Mesendoderm (in vitro differentiated cells): ENCODE data around the gene CCM2. TPM values are rescaled to one million over a fixed set of nuclear protein-coding genes. Genes with fewer than 3 reads are reported as not detected.

Source experiments
- DNase-seq: peaks from one replicate; pipeline ENCODE4 v3.0.0; 2013
- H2AK5ac ChIP-seq: 2 replicates; pipeline ENCODE4 v1.6.1; 2013; ENCODE audit warnings: low read length, inconsistent platforms
- H2BK120ac ChIP-seq: 2 replicates; pipeline ENCODE4 v1.6.1; 2013; ENCODE audit warnings: low read depth, mild to moderate bottlenecking, low read length, moderate library complexity, mixed read lengths
- H2BK15ac ChIP-seq: replicated peaks from 2 replicates; pipeline ENCODE4 v1.6.1; 2013; ENCODE audit warnings: low read depth, mild to moderate bottlenecking, moderate library complexity
- H2BK5ac ChIP-seq: 2 replicates; pipeline ENCODE4 v1.6.1; 2013; ENCODE audit warnings: low read length, inconsistent platforms
- H3K18ac ChIP-seq: 2 replicates; pipeline ENCODE4 v1.6.1; 2013; ENCODE audit warnings: mild to moderate bottlenecking, low read length, mixed read lengths
- H3K23ac ChIP-seq: one replicate; pipeline ENCODE4 v1.6.1; 2013; ENCODE audit warnings: low read length
- H3K27ac ChIP-seq: 2 replicates; pipeline ENCODE4 v1.5.1; 2013; ENCODE audit warnings: low read depth, mild to moderate bottlenecking, inconsistent platforms, low read length, moderate library complexity
- H3K27me3 ChIP-seq: 2 replicates; pipeline ENCODE4 v1.6.1; 2013; ENCODE audit warnings: low read length, control low read depth, mild to moderate bottlenecking, inconsistent platforms; ENCODE audit not compliant: insufficient read depth, poor library complexity
- H3K36me3 ChIP-seq: 2 replicates; pipeline ENCODE4 v1.6.1; 2013; ENCODE audit warnings: low read length, inconsistent platforms; ENCODE audit not compliant: control insufficient read depth, insufficient read depth
- H3K4ac ChIP-seq: one replicate; pipeline ENCODE4 v1.6.1; 2013; ENCODE audit warnings: low read depth, mild to moderate bottlenecking, low read length, moderate library complexity
- H3K4me1 ChIP-seq: 2 replicates; pipeline ENCODE4 v1.6.1; 2013; ENCODE audit warnings: low read depth, low read length, inconsistent platforms; ENCODE audit not compliant: control insufficient read depth
- H3K4me2 ChIP-seq: 2 replicates; pipeline ENCODE4 v1.6.1; 2013; ENCODE audit warnings: low read length
- H3K4me3 ChIP-seq: 2 replicates; pipeline ENCODE4 v1.5.1; 2013; ENCODE audit warnings: mild to moderate bottlenecking, low read length
- H3K56ac ChIP-seq: one replicate; pipeline ENCODE4 v1.6.1; 2013; ENCODE audit warnings: low read length
- H3K79me1 ChIP-seq: 2 replicates; pipeline ENCODE4 v1.6.1; 2013; ENCODE audit warnings: low read length, inconsistent platforms
- H3K79me2 ChIP-seq: 2 replicates; pipeline ENCODE4 v1.6.1; 2013; ENCODE audit warnings: mild to moderate bottlenecking, low read length; ENCODE audit not compliant: control insufficient read depth, insufficient read depth
- H3K9ac ChIP-seq: 2 replicates; pipeline ENCODE4 v1.6.1; 2013; ENCODE audit warnings: low read length, inconsistent platforms
- H4K5ac ChIP-seq: one replicate; pipeline ENCODE4 v1.6.1; 2013; ENCODE audit warnings: low read length
- H4K8ac ChIP-seq: one replicate; pipeline ENCODE4 v1.6.1; 2013; ENCODE audit warnings: low read depth, mild to moderate bottlenecking, control low read depth, low read length, moderate library complexity
- WGBS: extraction: QIAGEN DNeasy Blood & Tissue Kit; methylation state at CpG from one replicate; pipeline ENCODE4 v1.1.7; 2013; ENCODE audit warnings: low lambda C conversion rate, missing lambda C conversion rate; ENCODE audit not compliant: insufficient coverage; ENCODE audit errors: extremely low coverage; 5-methylcytosine and 5-hydroxymethylcytosine counted together
- polyA plus RNA-seq, 2 experiments: library from polyadenylated mRNA; stranded (reverse); fragments of 200-250 nt; gene quantifications; one replicate each; pipeline ENCODE4 v1.2.3, GENCODE V29; 2013

The CCM2 gene
- 20.7 TPM for polyA plus RNA-seq (2013, experiment 1 of 2)
- polyA plus RNA-seq (2013, experiment 2 of 2) = 20.4 TPM

- Histone ChIP-seq H3K4me3 (peak within 1 kb of the TSS; percentile 63), H3K27ac (peak within 1 kb of the TSS; percentile 88), H3K79me1 (peaks cover 13% of the 10 kb centered on the region), H2BK120ac (no peak within 1 kb of the TSS), H3K4me1 (peaks cover 3% of the 10 kb centered on the region), H3K4ac (peak within 1 kb of the TSS; percentile 44), H3K56ac (peak within 1 kb of the TSS; percentile 97), H3K18ac (peak within 1 kb of the TSS; percentile 52), H2BK15ac (no peak within 1 kb of the TSS), H3K79me2 (peaks cover 27% of the 10 kb centered on the region), H4K8ac (peak within 1 kb of the TSS; percentile 93), H2BK5ac (no peak within 1 kb of the TSS), H3K36me3 (no peaks in the 10 kb centered on the region), H3K4me2 (peak within 1 kb of the TSS; percentile 87), H3K23ac (no peak within 1 kb of the TSS), H3K27me3 (no peaks in the 10 kb centered on the region), H3K9ac (peak within 1 kb of the TSS; percentile 75), H2AK5ac (no peak within 1 kb of the TSS), H4K5ac (no peak within 1 kb of the TSS)
- no CpG with 5 or more reads among the region's 77 CpGs for WGBS
- peak; percentile 49 for DNase-seq
Measured at GRCh38 chr7:45000093-45001032, at the start of gene CCM2. Gene CCM2, plus strand, starts transcription at chr7:45000201. Its CDS starts 133 bp downstream, at chr7:45000334.

GRCh38 chr7:44953156-44953555, 46.8 kb upstream of the CCM2 start:
- no peak overlapping the region for H3K9ac ChIP-seq
- H3K4me1 ChIP-seq = no peaks in the 10 kb centered on the region
- H2BK15ac ChIP-seq = no peak overlapping the region
- H3K27me3 ChIP-seq = no peaks in the 10 kb centered on the region
- H3K27ac ChIP-seq = no peak overlapping the region
- no peak overlapping the region for H2AK5ac ChIP-seq
- no peak for DNase-seq
- no peak overlapping the region for H4K5ac ChIP-seq
- no peak overlapping the region for H2BK5ac ChIP-seq
- H4K8ac ChIP-seq = no peak overlapping the region
- H3K4me2 ChIP-seq = no peak overlapping the region
- H3K36me3 ChIP-seq = no peaks in the 10 kb centered on the region
- no CpG with 5 or more reads among the region's 2 CpGs for WGBS
- no peak overlapping the region for H2BK120ac ChIP-seq
- no peaks in the 10 kb centered on the region for H3K79me1 ChIP-seq
- no peak overlapping the region for H3K23ac ChIP-seq
- no peak overlapping the region for H3K56ac ChIP-seq
- no peak overlapping the region for H3K4ac ChIP-seq
- H3K79me2 ChIP-seq = no peaks in the 10 kb centered on the region
- no peak overlapping the region for H3K18ac ChIP-seq
- no peak overlapping the region for H3K4me3 ChIP-seq

- Histone ChIP-seq H3K18ac (no peak overlapping the region), H3K27me3 (no peaks in the 10 kb centered on the region), H3K4me1 (no peaks in the 10 kb centered on the region), H3K9ac (no peak overlapping the region), H2BK120ac (no peak overlapping the region), H3K4me3 (no peak overlapping the region), H3K79me2 (no peaks in the 10 kb centered on the region), H3K56ac (no peak overlapping the region), H3K27ac (no peak overlapping the region), H3K23ac (no peak overlapping the region), H4K5ac (no peak overlapping the region), H2AK5ac (no peak overlapping the region), H2BK15ac (no peak overlapping the region), H3K36me3 (no peaks in the 10 kb centered on the region), H3K4me2 (no peak overlapping the region), H3K4ac (no peak overlapping the region), H4K8ac (no peak overlapping the region), H2BK5ac (no peak overlapping the region), H3K79me1 (no peaks in the 10 kb centered on the region)
- no CpG with 5 or more reads among the region's 2 CpGs for WGBS
- no peak for DNase-seq
Measured at GRCh38 chr7:44955733-44956132, 44.3 kb upstream of the CCM2 start.

GRCh38 chr7:44956157-44956766, 43.7 kb upstream of the CCM2 start:
- Histone ChIP-seq H3K27me3 (no peaks in the 10 kb centered on the region), H3K9ac (no peak overlapping the region), H3K79me1 (no peaks in the 10 kb centered on the region), H2BK120ac (no peak overlapping the region), H4K5ac (no peak overlapping the region), H2BK15ac (no peak overlapping the region), H3K23ac (no peak overlapping the region), H3K36me3 (no peaks in the 10 kb centered on the region), H3K4me3 (no peak overlapping the region), H4K8ac (no peak overlapping the region), H3K56ac (no peak overlapping the region), H2BK5ac (no peak overlapping the region), H3K4ac (no peak overlapping the region), H3K4me1 (no peaks in the 10 kb centered on the region), H3K79me2 (no peaks in the 10 kb centered on the region), H3K27ac (no peak overlapping the region), H2AK5ac (no peak overlapping the region), H3K4me2 (no peak overlapping the region), H3K18ac (no peak overlapping the region)
- DNase-seq = no peak
- no CpG with 5 or more reads among the region's 10 CpGs for WGBS

- Histone ChIP-seq H3K18ac (no peak overlapping the region), H3K79me2 (no peaks in the 10 kb centered on the region), H2AK5ac (no peak overlapping the region), H3K4me2 (no peak overlapping the region), H4K8ac (no peak overlapping the region), H2BK5ac (no peak overlapping the region), H2BK15ac (no peak overlapping the region), H3K23ac (no peak overlapping the region), H2BK120ac (no peak overlapping the region), H3K27me3 (peaks cover 4% of the 10 kb centered on the region), H3K4me3 (no peak overlapping the region), H3K9ac (no peak overlapping the region), H3K56ac (no peak overlapping the region), H3K79me1 (no peaks in the 10 kb centered on the region), H3K27ac (no peak overlapping the region), H3K4ac (no peak overlapping the region), H4K5ac (no peak overlapping the region), H3K4me1 (no peaks in the 10 kb centered on the region), H3K36me3 (no peaks in the 10 kb centered on the region)
- 100% methylated on average over 1 of the region's 8 CpGs for WGBS
- DNase-seq = no peak
Measured at GRCh38 chr7:44958645-44959344, 41.2 kb upstream of the CCM2 start.
